Measurements from ENCODE around the gene ENPP3. TPM values are rescaled to one million over a fixed set of nuclear protein-coding genes. Genes with fewer than 3 reads are reported as not detected.

ENPP3 gene
- total RNA-seq, 1 donor from 2014 or later, result under 0.01 TPM

- DNase-seq (ENCODE audit: low read depth, low spot score), result no peak
These were observed 128.1 kb downstream of the ENPP3 start for GRCh38 chr6:131765081-131765803.

GRCh38 chr6:131765804-131766135 lies 128.7 kb downstream of the ENPP3 start:
- DNase-seq (ENCODE audit: low read depth, low spot score), result no peak

- no peak for DNase-seq (ENCODE audit: low read depth, low spot score)
These were observed 129.5 kb downstream of the ENPP3 start for GRCh38 chr6:131766631-131767030.

GRCh38 chr6:131768964-131769363 lies 131.9 kb downstream of the ENPP3 start:
- no peak for DNase-seq (ENCODE audit: low read depth, low spot score)

- no peak for DNase-seq (ENCODE audit: low read depth, low spot score)
These were observed 132.5 kb downstream of the ENPP3 start for GRCh38 chr6:131769385-131770141.

GRCh38 chr6:131770776-131771175 lies 133.7 kb downstream of the ENPP3 start:
- DNase-seq (ENCODE audit: low read depth, low spot score), result no peak

- DNase-seq (ENCODE audit: low read depth, low spot score), result no peak
These were observed 136.3 kb downstream of the ENPP3 start for GRCh38 chr6:131773284-131773950.

GRCh38 chr6:131775886-131776285 lies 138.8 kb downstream of the ENPP3 start:
- no peak for DNase-seq (ENCODE audit: low read depth, low spot score)

- DNase-seq (ENCODE audit: low read depth, low spot score), result no peak
These were observed 139.9 kb downstream of the ENPP3 start for GRCh38 chr6:131776985-131777384.

GRCh38 chr6:131778169-131778568 lies 141.1 kb downstream of the ENPP3 start:
- DNase-seq (ENCODE audit: low read depth, low spot score), result no peak

- no peak for DNase-seq (ENCODE audit: low read depth, low spot score)
These were observed 142.2 kb downstream of the ENPP3 start for GRCh38 chr6:131779304-131779703.

GRCh38 chr6:131780600-131780999 lies 143.5 kb downstream of the ENPP3 start:
- DNase-seq (ENCODE audit: low read depth, low spot score), result no peak

GRCh38 chr6:131781687-131782086 lies 144.6 kb downstream of the ENPP3 start:
- no peak for DNase-seq (ENCODE audit: low read depth, low spot score)

GRCh38 chr6:131782764-131783163 lies 145.7 kb downstream of the ENPP3 start:
- DNase-seq (ENCODE audit: low read depth, low spot score), result no peak

- DNase-seq (ENCODE audit: low read depth, low spot score), result no peak
These were observed 147.5 kb downstream of the ENPP3 start for GRCh38 chr6:131784561-131784960.

GRCh38 chr6:131787079-131787478 lies 150.0 kb downstream of the ENPP3 start:
- no peak for DNase-seq (ENCODE audit: low read depth, low spot score)

GRCh38 chr6:131787766-131788712 lies 150.9 kb downstream of the ENPP3 start:
- no peak for DNase-seq (ENCODE audit: low read depth, low spot score)

GRCh38 chr6:131789219-131789618 lies 152.1 kb downstream of the ENPP3 start:
- no peak for DNase-seq (ENCODE audit: low read depth, low spot score)

- DNase-seq (ENCODE audit: low read depth, low spot score), result no peak
These were observed 154.4 kb downstream of the ENPP3 start for GRCh38 chr6:131791476-131791875.

GRCh38 chr6:131792091-131792496 lies 155.0 kb downstream of the ENPP3 start:
- no peak for DNase-seq (ENCODE audit: low read depth, low spot score)

- DNase-seq (ENCODE audit: low read depth, low spot score), result no peak
These were observed 158.3 kb downstream of the ENPP3 start for GRCh38 chr6:131795366-131795765.

Data from pulmonary artery endothelial cell (primary cell).